Activated B cell treated with CpG ODN at 0.5 μM for 24 hours (primary cell): ENCODE measurements around the gene DCXR. TPM values are rescaled to one million over a fixed set of nuclear protein-coding genes. Genes with fewer than 3 reads are reported as not detected.

ENCODE experiments used
- ATAC-seq: fragments of 200-7000 bp; cut with Tn5 transposase; one replicate; pipeline ENCODE4 v1.10.0; 2021; ENCODE audit warnings: low read depth, mild to moderate bottlenecking, moderate library complexity
- CTCF ChIA-PET: fragments of 350-600 bp; sonication (Branson Sonifier 250); formaldehyde crosslinking; loops from one replicate; lab custom pipeline; 2021; ENCODE audit warnings: antibody characterized with exemption; lab: Charles Lee
- POLR2A ChIA-PET: fragments of 350-600 bp; sonication (Branson Sonifier 250); formaldehyde crosslinking; loops from one replicate; lab custom pipeline; 2021; ENCODE audit warnings: antibody characterized with exemption; lab: Charles Lee
- DNase-seq: peaks from one replicate; pipeline ENCODE4 v3.0.0; 2022
- H3K27ac Mint-ChIP-seq: one replicate; pipeline ENCODE4 v1.8.0; 2020; ENCODE audit warnings: mixed read lengths
- H3K27me3 Mint-ChIP-seq: one replicate; pipeline ENCODE4 v1.8.0; 2021; ENCODE audit warnings: mixed read lengths
- H3K36me3 Mint-ChIP-seq: one replicate; pipeline ENCODE4 v1.8.0; 2021; ENCODE audit warnings: low read depth, mixed read lengths
- H3K4me1 Mint-ChIP-seq: one replicate; pipeline ENCODE4 v1.8.0; 2021; ENCODE audit warnings: mixed read lengths
- H3K4me3 Mint-ChIP-seq: one replicate; pipeline ENCODE4 v1.8.0; 2020; ENCODE audit warnings: mild to moderate bottlenecking, mixed read lengths
- H3K9me3 Mint-ChIP-seq: one replicate; pipeline ENCODE4 v1.8.0; 2020; ENCODE audit warnings: mixed read lengths
- CTCF ChIP-seq: fragments of 200-600 bp; IDR thresholded peaks from one replicate; pipeline ENCODE4 v1.8.0; 2022; ENCODE audit warnings: antibody characterized with exemption, mild to moderate bottlenecking
- intact Hi-C: fragments of 100-400 bp; cut with micrococcal nuclease; formaldehyde crosslinking; loops from one replicate; pipeline ENCODE4 v1.15.1; 2024
- total RNA-seq: library from RNA; stranded (reverse); gene quantifications from 2 replicates; pipeline ENCODE4 v1.2.3, GENCODE V29; 2022

The DCXR gene
- total RNA-seq, 1 donor from 2014 or later = 84.3 TPM

- no peak overlapping the region for H3K27ac Mint-ChIP-seq
- peaks cover 10% of the 10 kb centered on the region for H3K36me3 Mint-ChIP-seq
- DNase-seq = no peak
- H3K4me1 Mint-ChIP-seq = no peaks in the 10 kb centered on the region
- no peak for ATAC-seq
- TF ChIP-seq CTCF = no peak
- ChIA-PET POLR2A (no interaction called here), CTCF (no interaction called here)
- no peak overlapping the region for H3K4me3 Mint-ChIP-seq
- no peaks in the 10 kb centered on the region for H3K9me3 Mint-ChIP-seq
- H3K27me3 Mint-ChIP-seq = no peaks in the 10 kb centered on the region
- intact Hi-C loops = no loop called here
Measured at GRCh38 chr17:81999976-82000802, 37.3 kb downstream of the DCXR start.

- no peaks in the 10 kb centered on the region for H3K4me1 Mint-ChIP-seq
- intact Hi-C loops = no loop called here
Measured at GRCh38 chr17:81999587-81999975, 37.9 kb downstream of the DCXR start.

GRCh38 chr17:81998691-81999438 lies 38.6 kb downstream of the DCXR start:
- TF ChIP-seq CTCF = no peak
- H3K9me3 Mint-ChIP-seq = no peaks in the 10 kb centered on the region
- DNase-seq (no peak), ATAC-seq (no peak)
- ChIA-PET POLR2A (no interaction called here), CTCF (no interaction called here)
- no peaks in the 10 kb centered on the region for H3K4me1 Mint-ChIP-seq
- H3K36me3 Mint-ChIP-seq = peaks cover 10% of the 10 kb centered on the region
- intact Hi-C loops = no loop called here
- H3K4me3 Mint-ChIP-seq = no peak overlapping the region
- H3K27me3 Mint-ChIP-seq = no peaks in the 10 kb centered on the region
- H3K27ac Mint-ChIP-seq = no peak overlapping the region

More at GRCh38 chr17:81999587-81999975, 37.9 kb downstream of the DCXR start:
- TF ChIP-seq CTCF = no peak
- H3K9me3 Mint-ChIP-seq = no peaks in the 10 kb centered on the region
- no peak overlapping the region for H3K4me3 Mint-ChIP-seq
- no peak for DNase-seq
- no peak overlapping the region for H3K27ac Mint-ChIP-seq
- peaks cover 10% of the 10 kb centered on the region for H3K36me3 Mint-ChIP-seq
- ChIA-PET CTCF (no interaction called here), POLR2A (no interaction called here)
- no peaks in the 10 kb centered on the region for H3K27me3 Mint-ChIP-seq
- no peak for ATAC-seq

- ATAC-seq = no peak
- Mint-ChIP-seq H3K9me3 (no peaks in the 10 kb centered on the region), H3K36me3 (peaks cover 11% of the 10 kb centered on the region), H3K27ac (no peak overlapping the region), H3K27me3 (no peaks in the 10 kb centered on the region), H3K4me3 (no peak overlapping the region), H3K4me1 (no peaks in the 10 kb centered on the region)
- ChIA-PET CTCF (no interaction called here), POLR2A (no interaction called here)
- no peak for DNase-seq
- intact Hi-C loops = no loop called here
- TF ChIP-seq CTCF = no peak
Measured at GRCh38 chr17:81998212-81998611, 39.3 kb downstream of the DCXR start.
